Measurements from ENCODE around the gene SLC45A3. TPM values are rescaled to one million over a fixed set of nuclear protein-coding genes. Genes with fewer than 3 reads are reported as not detected.

Gene SLC45A3
- total RNA-seq, 1 donor from 2014 or later, result 9.2 TPM

DNA sequence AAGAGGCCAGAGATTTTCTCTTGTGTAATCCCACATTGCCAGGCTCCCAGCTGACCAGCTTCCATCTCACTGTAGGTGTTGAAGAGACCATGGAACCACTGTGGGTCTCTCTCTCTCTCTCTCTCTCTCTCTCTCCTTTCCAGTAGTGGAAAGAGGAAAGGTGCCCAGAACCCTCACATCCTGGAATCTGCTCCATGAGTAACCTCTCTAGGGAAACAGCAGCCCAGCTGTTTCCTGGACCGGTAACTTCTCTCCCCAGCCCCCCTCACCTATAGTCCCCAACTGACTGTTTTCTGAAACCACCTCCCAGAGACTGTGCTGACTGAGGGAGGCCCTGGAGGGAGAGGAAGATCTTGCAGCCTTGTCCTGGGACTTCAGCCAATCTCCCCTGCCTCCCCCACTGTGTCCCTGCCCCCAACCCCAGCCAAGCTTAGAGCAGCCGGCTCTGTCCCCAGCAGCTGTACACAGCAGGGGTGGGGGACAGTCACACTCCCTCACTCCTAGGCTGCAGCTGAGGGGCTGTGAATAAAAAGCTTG, 20.6 kb upstream of the SLC45A3 start:
- TF ChIP-seq, protein P1, sequence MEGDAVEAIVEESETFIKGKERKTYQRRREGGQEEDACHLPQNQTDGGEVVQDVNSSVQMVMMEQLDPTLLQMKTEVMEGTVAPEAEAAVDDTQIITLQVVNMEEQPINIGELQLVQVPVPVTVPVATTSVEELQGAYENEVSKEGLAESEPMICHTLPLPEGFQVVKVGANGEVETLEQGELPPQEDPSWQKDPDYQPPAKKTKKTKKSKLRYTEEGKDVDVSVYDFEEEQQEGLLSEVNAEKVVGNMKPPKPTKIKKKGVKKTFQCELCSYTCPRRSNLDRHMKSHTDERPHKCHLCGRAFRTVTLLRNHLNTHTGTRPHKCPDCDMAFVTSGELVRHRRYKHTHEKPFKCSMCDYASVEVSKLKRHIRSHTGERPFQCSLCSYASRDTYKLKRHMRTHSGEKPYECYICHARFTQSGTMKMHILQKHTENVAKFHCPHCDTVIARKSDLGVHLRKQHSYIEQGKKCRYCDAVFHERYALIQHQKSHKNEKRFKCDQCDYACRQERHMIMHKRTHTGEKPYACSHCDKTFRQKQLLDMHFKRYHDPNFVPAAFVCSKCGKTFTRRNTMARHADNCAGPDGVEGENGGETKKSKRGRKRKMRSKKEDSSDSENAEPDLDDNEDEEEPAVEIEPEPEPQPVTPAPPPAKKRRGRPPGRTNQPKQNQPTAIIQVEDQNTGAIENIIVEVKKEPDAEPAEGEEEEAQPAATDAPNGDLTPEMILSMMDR (IDR thresholded peaks at IDR 0.05; ENCODE audit: unreplicated experiment), result no peak
- H3K4me3 Mint-ChIP-seq (ENCODE audit: unreplicated experiment), result no peak overlapping the region
- peaks cover 60% of the 10 kb centered on the region for H3K4me1 Mint-ChIP-seq (ENCODE audit: unreplicated experiment)
- peak; percentile 51 for DNase-seq (ENCODE audit: low spot score)
- H3K36me3 Mint-ChIP-seq (ENCODE audit: low read depth, unreplicated experiment), result no peaks in the 10 kb centered on the region
- H3K9me3 Mint-ChIP-seq (ENCODE audit: unreplicated experiment), result no peaks in the 10 kb centered on the region
- peak overlapping the region; percentile 88 for H3K27ac Mint-ChIP-seq (ENCODE audit: unreplicated experiment)
- peaks cover 7% of the 10 kb centered on the region for H3K27me3 Mint-ChIP-seq (ENCODE audit: unreplicated experiment)

DNA sequence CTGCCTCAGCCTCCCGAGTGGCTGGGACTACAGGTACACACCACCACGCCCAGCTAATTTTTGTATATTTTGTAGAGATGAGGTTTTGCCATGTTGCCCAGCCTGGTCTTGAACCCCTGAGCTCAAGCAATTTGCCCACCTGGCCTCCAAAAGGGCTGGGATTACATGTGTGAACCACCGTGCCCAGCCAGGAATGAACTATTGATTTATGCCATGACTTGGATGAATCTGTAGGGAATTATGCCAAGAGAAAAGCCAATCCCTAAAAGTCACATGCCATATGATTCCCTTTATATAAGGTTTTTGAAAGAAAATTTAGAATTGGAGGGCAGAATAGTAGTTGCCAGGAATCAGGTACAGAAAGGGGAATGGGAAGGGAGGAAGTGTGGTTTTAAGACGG, 19.1 kb upstream of the SLC45A3 start:
- TF ChIP-seq, protein P1 (IDR thresholded peaks at IDR 0.05; ENCODE audit: unreplicated experiment), result no peak
- peaks cover 52% of the 10 kb centered on the region for H3K4me1 Mint-ChIP-seq (ENCODE audit: unreplicated experiment)

DNA sequence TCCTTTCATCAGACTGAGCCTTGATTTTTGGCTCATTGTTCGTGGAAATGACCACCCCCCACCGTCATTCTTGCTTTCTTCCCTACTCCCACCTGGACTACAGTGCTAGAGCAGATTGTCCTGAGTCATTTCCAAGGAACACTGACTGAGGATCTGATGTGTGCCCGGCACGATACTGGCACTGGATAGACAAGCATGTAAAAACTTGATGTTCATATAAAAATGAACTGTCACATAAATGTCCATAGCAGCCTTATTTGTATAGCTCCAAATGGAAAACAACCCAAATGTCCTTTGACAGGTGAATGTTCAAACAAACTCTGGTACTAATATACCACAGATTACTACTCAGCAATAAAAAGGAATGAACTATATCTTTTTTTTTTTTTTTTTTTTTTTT, 18.6 kb upstream of the SLC45A3 start:
- TF ChIP-seq, protein P1 (IDR thresholded peaks at IDR 0.05; ENCODE audit: unreplicated experiment), result no peak
- no peak for DNase-seq (ENCODE audit: low spot score)
- no peak overlapping the region for H3K4me3 Mint-ChIP-seq (ENCODE audit: unreplicated experiment)

More for the DNA sequence above, 19.1 kb upstream of the SLC45A3 start:
- Mint-ChIP-seq H3K27me3 (ENCODE audit: unreplicated experiment) (peaks cover 7% of the 10 kb centered on the region), H3K36me3 (ENCODE audit: low read depth, unreplicated experiment) (no peaks in the 10 kb centered on the region), H3K27ac (ENCODE audit: unreplicated experiment) (no peak overlapping the region), H3K9me3 (ENCODE audit: unreplicated experiment) (no peaks in the 10 kb centered on the region), H3K4me3 (ENCODE audit: unreplicated experiment) (no peak overlapping the region)
- no peak for DNase-seq (ENCODE audit: low spot score)

DNA sequence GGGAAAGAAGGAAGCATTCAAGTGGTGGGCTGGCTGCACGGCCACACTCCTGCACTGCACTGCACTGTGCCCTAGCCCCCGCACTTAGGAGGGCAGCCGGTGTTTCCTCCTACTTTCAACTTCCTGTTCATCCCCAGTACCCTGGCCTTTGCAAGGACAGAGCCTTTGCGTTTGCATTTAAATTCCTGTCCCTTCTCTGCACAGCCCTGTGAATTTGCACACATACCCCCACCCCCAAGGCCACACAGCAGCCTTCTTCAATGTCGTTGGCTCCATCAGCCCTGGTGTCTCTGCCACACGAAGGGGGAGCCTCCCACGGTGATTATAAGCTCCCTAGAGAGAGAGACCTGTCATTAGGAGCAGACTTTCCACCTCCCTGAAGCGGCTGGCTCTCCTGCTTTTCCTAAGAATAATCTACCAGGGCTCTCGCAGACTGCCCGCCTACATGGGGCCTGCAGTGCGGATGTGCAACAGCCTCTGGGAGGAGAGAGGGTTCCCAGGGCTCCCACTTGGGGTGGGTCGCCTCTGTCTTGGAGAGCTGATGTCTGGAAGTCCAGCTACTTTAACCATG, 13.2 kb upstream of the SLC45A3 start:
- no peak overlapping the region for H3K4me3 Mint-ChIP-seq (ENCODE audit: unreplicated experiment)
- no peak for DNase-seq (ENCODE audit: low spot score)
- H3K9me3 Mint-ChIP-seq (ENCODE audit: unreplicated experiment), result no peaks in the 10 kb centered on the region
- peaks cover 24% of the 10 kb centered on the region for H3K4me1 Mint-ChIP-seq (ENCODE audit: unreplicated experiment)
- TF ChIP-seq, protein P1 (IDR thresholded peaks at IDR 0.05; ENCODE audit: unreplicated experiment), result no peak
- peaks cover 3% of the 10 kb centered on the region for H3K36me3 Mint-ChIP-seq (ENCODE audit: low read depth, unreplicated experiment)
- peaks cover 9% of the 10 kb centered on the region for H3K27me3 Mint-ChIP-seq (ENCODE audit: unreplicated experiment)
- no peak overlapping the region for H3K27ac Mint-ChIP-seq (ENCODE audit: unreplicated experiment)

More for the DNA sequence above, 18.6 kb upstream of the SLC45A3 start:
- H3K27ac Mint-ChIP-seq (ENCODE audit: unreplicated experiment), result peak overlapping the region; percentile 6
- peaks cover 7% of the 10 kb centered on the region for H3K27me3 Mint-ChIP-seq (ENCODE audit: unreplicated experiment)
- no peaks in the 10 kb centered on the region for H3K9me3 Mint-ChIP-seq (ENCODE audit: unreplicated experiment)
- no peaks in the 10 kb centered on the region for H3K36me3 Mint-ChIP-seq (ENCODE audit: low read depth, unreplicated experiment)
- peaks cover 56% of the 10 kb centered on the region for H3K4me1 Mint-ChIP-seq (ENCODE audit: unreplicated experiment)

DNA sequence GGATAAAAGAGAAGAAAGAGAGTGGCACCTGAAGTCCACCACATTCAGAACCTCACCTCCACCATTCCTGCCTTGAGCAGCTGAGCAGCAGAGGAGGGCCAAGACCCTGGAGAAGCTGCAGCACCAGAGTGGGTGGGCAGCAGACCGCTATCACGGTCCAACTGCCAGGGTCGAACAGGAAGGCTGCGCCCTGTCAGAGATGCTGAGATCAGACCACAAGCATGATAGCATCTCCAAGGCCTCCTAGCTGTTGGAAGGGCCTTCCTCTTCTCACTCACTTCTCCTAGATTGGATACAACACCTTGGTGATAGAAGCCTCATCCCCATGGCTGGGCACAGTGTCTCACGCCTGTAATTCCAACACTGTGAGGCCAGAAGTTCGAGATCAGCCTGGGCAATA, 12.1 kb upstream of the SLC45A3 start:
- TF ChIP-seq, protein P1 (IDR thresholded peaks at IDR 0.05; ENCODE audit: unreplicated experiment), result no peak
- peaks cover 21% of the 10 kb centered on the region for H3K4me1 Mint-ChIP-seq (ENCODE audit: unreplicated experiment)
- DNase-seq (ENCODE audit: low spot score), result no peak
- H3K27ac Mint-ChIP-seq (ENCODE audit: unreplicated experiment), result no peak overlapping the region
- no peaks in the 10 kb centered on the region for H3K9me3 Mint-ChIP-seq (ENCODE audit: unreplicated experiment)
- H3K27me3 Mint-ChIP-seq (ENCODE audit: unreplicated experiment), result peaks cover 9% of the 10 kb centered on the region
- H3K36me3 Mint-ChIP-seq (ENCODE audit: low read depth, unreplicated experiment), result peaks cover 3% of the 10 kb centered on the region
- no peak overlapping the region for H3K4me3 Mint-ChIP-seq (ENCODE audit: unreplicated experiment)

All from endothelial cell (in vitro differentiated cells).